ENCODE data around the gene S100A9.

DNA sequence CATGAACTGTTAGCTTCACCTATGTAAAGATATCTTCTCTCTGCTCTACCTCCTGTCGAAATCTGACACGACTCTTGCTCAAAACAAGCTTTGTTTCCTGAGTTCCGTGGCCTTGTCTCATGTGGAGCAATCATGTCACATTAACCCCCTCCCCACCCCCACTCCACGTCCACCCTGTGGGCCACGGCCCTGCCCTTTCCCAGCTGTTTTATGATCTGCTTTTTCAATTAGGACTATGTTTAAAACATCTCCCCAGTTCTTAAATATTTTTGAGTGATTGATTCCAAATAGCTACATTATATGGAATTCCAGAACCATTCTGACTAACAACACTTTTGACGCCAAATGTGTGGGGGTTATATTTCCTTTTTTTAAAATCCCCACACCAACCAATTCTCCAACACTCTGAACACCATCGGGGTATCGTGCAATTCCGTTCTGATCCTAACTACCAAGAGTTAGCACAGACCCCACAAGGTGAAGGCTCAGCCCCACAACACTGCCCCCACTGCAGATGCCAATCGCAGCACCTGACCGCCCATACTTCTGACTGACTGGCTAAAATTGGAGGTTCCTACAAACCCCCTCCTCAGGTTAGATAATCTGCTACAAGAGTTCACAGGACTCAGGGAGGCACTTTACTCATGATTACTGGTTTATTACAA lies 45.9 kb downstream of the S100A9 start:
- no peak for TF ChIP-seq CEBPB (IDR thresholded peaks at IDR 0.05)
- TF ChIP-seq TAF1 (IDR thresholded peaks at IDR 0.05; ENCODE audit: low read depth), result no peak
- TF ChIP-seq NFIC (IDR thresholded peaks at IDR 0.05), result no peak
- no peak for TF ChIP-seq CREB1 (IDR thresholded peaks at IDR 0.05; ENCODE audit: low read depth)
- no peak for TF ChIP-seq ZBTB7A (IDR thresholded peaks at IDR 0.05; ENCODE audit: low read depth)
- TF ChIP-seq EP300 (IDR thresholded peaks at IDR 0.05; ENCODE audit: borderline replicate concordance), result no peak
- TF ChIP-seq, protein P1, sequence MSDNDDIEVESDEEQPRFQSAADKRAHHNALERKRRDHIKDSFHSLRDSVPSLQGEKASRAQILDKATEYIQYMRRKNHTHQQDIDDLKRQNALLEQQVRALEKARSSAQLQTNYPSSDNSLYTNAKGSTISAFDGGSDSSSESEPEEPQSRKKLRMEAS (IDR thresholded peaks at IDR 0.05), result no peak
- no peak for TF ChIP-seq TCF12 (IDR thresholded peaks at IDR 0.05; ENCODE audit: low read depth)
- TF ChIP-seq, protein P2, sequence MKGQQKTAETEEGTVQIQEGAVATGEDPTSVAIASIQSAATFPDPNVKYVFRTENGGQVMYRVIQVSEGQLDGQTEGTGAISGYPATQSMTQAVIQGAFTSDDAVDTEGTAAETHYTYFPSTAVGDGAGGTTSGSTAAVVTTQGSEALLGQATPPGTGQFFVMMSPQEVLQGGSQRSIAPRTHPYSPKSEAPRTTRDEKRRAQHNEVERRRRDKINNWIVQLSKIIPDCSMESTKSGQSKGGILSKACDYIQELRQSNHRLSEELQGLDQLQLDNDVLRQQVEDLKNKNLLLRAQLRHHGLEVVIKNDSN (IDR thresholded peaks at IDR 0.05), result no peak
- TF ChIP-seq YY1 (IDR thresholded peaks at IDR 0.05; ENCODE audit: low read depth), result no peak
- TF ChIP-seq RAD21 (IDR thresholded peaks at IDR 0.05; ENCODE audit: low read depth), result no peak
- no peak for TF ChIP-seq TEAD4 (IDR thresholded peaks at IDR 0.05)
